ENCODE measurements around the gene KDM4C.
A peak's percentile ranks its signal among the peaks of the same experiment; 100 is the strongest.

DNA sequence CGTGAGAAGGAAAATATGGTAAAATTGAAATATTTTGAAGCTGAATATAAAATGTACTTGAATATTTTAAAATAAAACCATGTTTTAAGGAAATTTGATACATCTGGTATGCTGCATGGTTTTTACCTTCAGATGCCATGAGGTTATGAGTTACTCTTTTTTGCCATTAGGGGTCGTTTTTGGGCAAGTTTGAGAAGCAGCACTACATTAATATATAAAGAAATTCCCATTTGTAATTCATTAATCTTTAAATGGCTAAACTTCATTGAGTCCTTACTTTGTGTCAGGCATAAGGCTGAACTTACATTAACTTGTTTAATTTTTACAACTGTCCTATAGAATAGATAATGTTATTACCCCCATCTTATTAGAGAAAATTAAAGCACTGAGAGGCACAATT is 152.3 kb downstream of the KDM4C start:
- peak; percentile 53 for TF ChIP-seq CTCF (IDR thresholded peaks at IDR 0.05)
- no peak for TF ChIP-seq EZH2 (IDR thresholded peaks at IDR 0.05; ENCODE audit: borderline replicate concordance, insufficient read depth, low read depth, low read length, poor library complexity, severe bottlenecking)
